IMR-90 (cell line): ENCODE measurements around the gene DCUN1D5. TPM values are rescaled to one million over a fixed set of nuclear protein-coding genes. Genes with fewer than 3 reads are reported as not detected.

Source experiments
- ATAC-seq: fragments of 200-7000 bp; cut with Tn5 transposase; 2 replicates; pipeline ENCODE4 v1.9.1; 2020; ENCODE audit warnings: low read depth, mild to moderate bottlenecking, moderate library complexity
- BruUV-seq: library from RNA; stranded (reverse); fragments of 400-500 nt; replicated peaks from 2 replicates; lab custom pipeline; 2021; lab: Mats Ljungman, UMichigan
- CTCF ChIA-PET: fragments of 300-600 bp; formaldehyde crosslinking; extraction: SDS; loops from one replicate; lab custom pipeline; 2021; ENCODE audit warnings: antibody characterized with exemption; lab: Yijun Ruan, JAX
- POLR2A ChIA-PET: fragments of 300-600 bp; sonication (Branson Sonifier 250); formaldehyde crosslinking; loops from one replicate; lab custom pipeline; 2022; ENCODE audit warnings: antibody characterized with exemption; ENCODE audit not compliant: unreplicated experiment; lab: Charles Lee
- DNase-seq: peaks from one replicate; pipeline ENCODE4 v3.0.0; 2013
- H2AFZ ChIP-seq: replicated peaks from 2 replicates; pipeline ENCODE3; 2013; ENCODE audit warnings: low read length, mild to moderate bottlenecking; ENCODE audit not compliant: poor library complexity
- H2AK5ac ChIP-seq: 2 replicates; pipeline ENCODE4 v1.6.1; 2013; ENCODE audit warnings: low read depth, low read length, inconsistent platforms
- H2AK9ac ChIP-seq: replicated peaks from 2 replicates; pipeline ENCODE3; 2013; ENCODE audit warnings: mild to moderate bottlenecking, low read depth, low read length, moderate library complexity; ENCODE audit not compliant: poor library complexity
- H2BK120ac ChIP-seq: 2 replicates; pipeline ENCODE4 v1.6.1; 2013; ENCODE audit warnings: low read depth, low read length, inconsistent platforms
- H2BK15ac ChIP-seq: 3 replicates; pipeline ENCODE4 v1.6.1; 2013; ENCODE audit warnings: low read depth, low read length, inconsistent platforms
- H2BK20ac ChIP-seq: 2 replicates; pipeline ENCODE4 v1.6.1; 2013; ENCODE audit warnings: low read depth, mild to moderate bottlenecking, inconsistent platforms, low read length, moderate library complexity
- H2BK5ac ChIP-seq: 2 replicates; pipeline ENCODE4 v1.6.1; 2013; ENCODE audit warnings: mild to moderate bottlenecking, low read depth, low read length, inconsistent platforms; ENCODE audit not compliant: poor library complexity, severe bottlenecking
- H3K14ac ChIP-seq: replicated peaks from 2 replicates; pipeline ENCODE4 v1.6.1; 2013; ENCODE audit warnings: low read depth, low read length, inconsistent platforms
- H3K18ac ChIP-seq: 2 replicates; pipeline ENCODE4 v1.6.1; 2013; ENCODE audit warnings: low read depth, low read length, control low read depth
- H3K23ac ChIP-seq: 2 replicates; pipeline ENCODE4 v1.6.1; 2013; ENCODE audit warnings: low read depth, low read length, inconsistent platforms
- H3K27ac ChIP-seq: 2 replicates; pipeline ENCODE4 v1.5.1; 2013; ENCODE audit warnings: mild to moderate bottlenecking, control low read depth, low read length; ENCODE audit not compliant: insufficient read depth
- H3K27me3 ChIP-seq: 2 replicates; pipeline ENCODE4 v1.6.1; 2013; ENCODE audit warnings: low read length; ENCODE audit not compliant: control insufficient read depth, insufficient read depth
- H3K36me3 ChIP-seq: 2 replicates; pipeline ENCODE4 v1.6.1; 2013; ENCODE audit warnings: low read length, mixed read lengths; ENCODE audit not compliant: control insufficient read depth, insufficient read depth
- H3K4ac ChIP-seq: 2 replicates; pipeline ENCODE4 v1.6.1; 2013; ENCODE audit warnings: low read depth, low read length, inconsistent platforms
- H3K4me1 ChIP-seq: 2 replicates; pipeline ENCODE4 v1.6.1; 2013; ENCODE audit warnings: low read length, mixed read lengths; ENCODE audit not compliant: control insufficient read depth, insufficient read depth
- H3K4me2 ChIP-seq: 2 replicates; pipeline ENCODE4 v1.6.1; 2013; ENCODE audit warnings: low read depth, mild to moderate bottlenecking, control low read depth, low read length, moderate library complexity
- H3K4me3 ChIP-seq: 2 replicates; pipeline ENCODE4 v1.5.1; 2013; ENCODE audit warnings: low read depth, mild to moderate bottlenecking, control low read depth, low read length, moderate library complexity; ENCODE audit not compliant: insufficient read depth
- H3K56ac ChIP-seq: 2 replicates; pipeline ENCODE4 v1.6.1; 2013; ENCODE audit warnings: low read length, inconsistent platforms; ENCODE audit not compliant: insufficient read depth; ENCODE audit errors: extremely low read depth
- H3K79me1 ChIP-seq, 2 experiments: 2 replicates each; pipeline ENCODE4 v1.6.1; 2013; ENCODE audit warnings: low read length in 2 of 2, inconsistent platforms in 1 of 2, low read depth in 1 of 2
- H3K9ac ChIP-seq: 2 replicates; pipeline ENCODE4 v1.6.1; 2013; ENCODE audit warnings: low read depth, low read length, control low read depth
- H3K9me1 ChIP-seq: 2 replicates; pipeline ENCODE4 v1.6.1; 2013; ENCODE audit warnings: low read length, inconsistent platforms; ENCODE audit not compliant: insufficient read depth
- H3K9me3 ChIP-seq: 2 replicates; pipeline ENCODE4 v1.6.1; 2013; ENCODE audit warnings: low read length; ENCODE audit not compliant: control insufficient read depth, insufficient read depth
- H4K20me1 ChIP-seq: 2 replicates; pipeline ENCODE4 v1.6.1; 2013; ENCODE audit warnings: low read length, inconsistent platforms; ENCODE audit not compliant: insufficient read depth
- H4K5ac ChIP-seq: 2 replicates; pipeline ENCODE4 v1.6.1; 2013; ENCODE audit warnings: mild to moderate bottlenecking, low read depth, low read length, control low read depth
- H4K8ac ChIP-seq, 2 experiments: 2 replicates each; pipeline ENCODE4 v1.6.1; 2013; ENCODE audit warnings: low read depth in 2 of 2, low read length in 2 of 2, control low read depth in 1 of 2, inconsistent platforms in 1 of 2
- H4K91ac ChIP-seq: 2 replicates; pipeline ENCODE4 v1.6.1; 2013; ENCODE audit warnings: low read depth, low read length, inconsistent platforms; ENCODE audit not compliant: insufficient read depth
- BHLHE40 ChIP-seq: fragments of 150-350 bp; IDR thresholded peaks from 2 replicates; pipeline ENCODE4 v1.6.1; 2016; ENCODE audit warnings: mild to moderate bottlenecking, low read depth, low read length
- CEBPB ChIP-seq: IDR thresholded peaks from 2 replicates; pipeline ENCODE4 v1.6.1; 2012; ENCODE audit warnings: low read depth, low read length, improper control_type of control experiment
- CHD1 ChIP-seq: IDR thresholded peaks from 2 replicates; pipeline ENCODE4 v1.6.1; 2012; ENCODE audit warnings: low read depth, low read length, improper control_type of control experiment
- CTCF ChIP-seq: conservative IDR thresholded peaks from 2 replicates; pipeline ENCODE4 v1.5.1; 2012; ENCODE audit warnings: mild to moderate bottlenecking, low read depth, low read length, improper control_type of control experiment
- ELK1 ChIP-seq: fragments of 150-350 bp; IDR thresholded peaks from 2 replicates; pipeline ENCODE4 v1.6.1; 2016; ENCODE audit warnings: low read depth, mild to moderate bottlenecking, low read length, moderate library complexity, borderline replicate concordance
- FOS ChIP-seq: fragments of 150-350 bp; IDR thresholded peaks from 2 replicates; pipeline ENCODE4 v1.6.1; 2016; ENCODE audit warnings: low read depth, low read length
- MAFK ChIP-seq: IDR thresholded peaks from 2 replicates; pipeline ENCODE4 v1.6.1; 2012; ENCODE audit warnings: low read depth, low read length, improper control_type of control experiment
- MXI1 ChIP-seq: IDR thresholded peaks from 2 replicates; pipeline ENCODE4 v1.6.1; 2012; ENCODE audit warnings: low read depth, mild to moderate bottlenecking, low read length, moderate library complexity, borderline replicate concordance
- NFE2L2 ChIP-seq: fragments of 150-350 bp; IDR thresholded peaks from 2 replicates; pipeline ENCODE4 v1.6.1; 2016; ENCODE audit warnings: low read depth, mild to moderate bottlenecking, low read length
- POLR2A ChIP-seq: IDR thresholded peaks from 2 replicates; pipeline ENCODE4 v1.6.1; 2012; ENCODE audit warnings: mild to moderate bottlenecking, low read depth, low read length
- RAD21 ChIP-seq: IDR thresholded peaks from 2 replicates; pipeline ENCODE4 v1.6.1; 2012; ENCODE audit warnings: low read length, improper control_type of control experiment
- RCOR1 ChIP-seq: IDR thresholded peaks from 2 replicates; pipeline ENCODE4 v1.6.1; 2012; ENCODE audit warnings: mild to moderate bottlenecking, low read length, improper control_type of control experiment; ENCODE audit not compliant: insufficient replicate concordance
- RFX5 ChIP-seq: IDR thresholded peaks from 2 replicates; pipeline ENCODE4 v1.8.0; 2012; ENCODE audit warnings: low read depth, mild to moderate bottlenecking, low read length, moderate library complexity
- SMC3 ChIP-seq: fragments of 150-350 bp; IDR thresholded peaks from 2 replicates; pipeline ENCODE4 v1.6.1; 2016; ENCODE audit warnings: low read depth, mild to moderate bottlenecking, antibody characterized with exemption, low read length, moderate library complexity
- USF2 ChIP-seq: fragments of 150-350 bp; IDR thresholded peaks from 2 replicates; pipeline ENCODE4 v1.6.1; 2017; ENCODE audit warnings: mild to moderate bottlenecking, antibody characterized with exemption, low read length, low read depth
- WGBS, 2 experiments: methylation state at CpG; one replicate each; pipeline versions ENCODE4 v1.1.5 to v1.1.7; 2013; ENCODE audit warnings: missing lambda C conversion rate in 2 of 2; ENCODE audit not compliant: insufficient read length in 1 of 2; ENCODE audit errors: extremely low coverage in 2 of 2; 5-methylcytosine and 5-hydroxymethylcytosine counted together
- dilution Hi-C: fragments of 300-500 bp; cut with HindIII; formaldehyde crosslinking; loops from one replicate; pipeline ENCODE4 v1.14.3; 2018; ENCODE audit warnings: low sequenced_read_pairs; ENCODE audit not compliant: unreplicated experiment
- in situ Hi-C: fragments of 300-500 bp; cut with MboI; formaldehyde crosslinking; loops from 3 replicates; pipeline ENCODE4 v1.14.3; 2019; ENCODE audit warnings: low sequenced_read_pairs, inconsistent platforms, mixed read lengths
- intact Hi-C: fragments of 100-400 bp; cut with micrococcal nuclease; formaldehyde crosslinking; loops from 2 replicates; pipeline ENCODE4 v1.10.0; 2022
- polyA plus RNA-seq, 3 experiments: library from polyadenylated mRNA; depleted of rRNA; stranded (reverse); fragments of >200 nt; gene quantifications; 2 replicates each; pipeline ENCODE4 v1.2.3, GENCODE V29; 2012; ENCODE audit warnings: low replicate concordance in 1 of 3
- total RNA-seq: library from RNA; depleted of rRNA; stranded (reverse); fragments of >200 nt; gene quantifications from 2 replicates; pipeline ENCODE4 v1.2.3, GENCODE V29; 2012

Gene DCUN1D5
- total and polyA plus RNA-seq, 2 of the 4 experiments (the other 2 are of a cell fraction), result 47.8 to 58.3 TPM

- H3K4ac ChIP-seq, result no peak overlapping the region
- no peak overlapping the region for H2AK9ac ChIP-seq
- no peak overlapping the region for H3K14ac ChIP-seq
- 81% methylated on average over 2 of the region's 3 CpGs; no CpG with 5 or more reads in 1 of the 2 experiments for WGBS, 2 experiments
- BruUV-seq, result no TSS peak
- no peak overlapping the region for H3K23ac ChIP-seq
- ATAC-seq, result peak; percentile 52
- H2BK5ac ChIP-seq, result no peak overlapping the region
- in situ Hi-C loops, result loop anchor here (10.0 kb wide), 1 partner anchor 241 kb away; no protein-coding TSS in a partner anchor
- no peaks in the 10 kb centered on the region for H3K36me3 ChIP-seq
- no peak overlapping the region for H3K4me3 ChIP-seq
- no peak overlapping the region for H2BK120ac ChIP-seq
- H4K20me1 ChIP-seq, result peaks cover 2% of the 10 kb centered on the region; the same call in 1 of the 2 replicates
- no peaks in the 10 kb centered on the region for H3K27me3 ChIP-seq
- H3K9ac ChIP-seq, result no peak overlapping the region
- no peak overlapping the region for H4K8ac ChIP-seq
- no peak overlapping the region for H3K27ac ChIP-seq
- no peak overlapping the region for H2AFZ ChIP-seq
- no peak overlapping the region for H4K5ac ChIP-seq
- 0 out of 4 replicates have a peak, but pooled peaks cover 0 to 3% of the 10 kb centered on the region in 2 experiments for H3K79me1 ChIP-seq
- no peak overlapping the region for H3K4me2 ChIP-seq
- no peaks in the 10 kb centered on the region for H3K9me3 ChIP-seq
- CTCF ChIA-PET, result interaction anchor here (0.7 to 1.0 kb wide), 3 partner anchors 19 to 1360 kb away, joined by 3 to 5 read pairs (median 3); no protein-coding TSS in a partner anchor
- no peak overlapping the region for H3K56ac ChIP-seq
- no peaks in the 10 kb centered on the region for H3K4me1 ChIP-seq
- H2AK5ac ChIP-seq, result no peak overlapping the region
- no peak overlapping the region for H3K18ac ChIP-seq
- H2BK15ac ChIP-seq, result no peak overlapping the region
- dilution Hi-C loops, result no loop called here
- DNase-seq, result peak; percentile 65
- H4K91ac ChIP-seq, result no peak overlapping the region
- H3K9me1 ChIP-seq, result no peaks in the 10 kb centered on the region
- no peak overlapping the region for H2BK20ac ChIP-seq
- intact Hi-C loops, result loop anchor here (1.0 to 10.0 kb wide), 4 partner anchors 111 to 322 kb away; no protein-coding TSS in a partner anchor
- POLR2A ChIA-PET, result no interaction called here
- TF ChIP-seq RCOR1, result no peak
- TF ChIP-seq MXI1, result no peak
- no peak for TF ChIP-seq NFE2L2
- TF ChIP-seq CEBPB, result no peak
- TF ChIP-seq RFX5, result no peak
- TF ChIP-seq RAD21, result peak; percentile 79
- TF ChIP-seq ELK1, result no peak
- TF ChIP-seq SMC3, result peak; percentile 67
- TF ChIP-seq USF2, result no peak
- TF ChIP-seq MAFK, result no peak
- no peak for TF ChIP-seq POLR2A
- no peak for TF ChIP-seq BHLHE40
- no peak for TF ChIP-seq CHD1
- TF ChIP-seq FOS, result no peak
- TF ChIP-seq CTCF, result peak; percentile 78
Measured at GRCh38 chr11:103055221-103055890, 36.6 kb downstream of the DCUN1D5 start.
